ENCODE measurements around the gene GRIK1.
"Not testable (repeated sequence)": the region's sequence is repeated elsewhere in the genome, so short reads cannot be mapped to it uniquely, and the experiment has no call there.

GRIK1 gene

DNA sequence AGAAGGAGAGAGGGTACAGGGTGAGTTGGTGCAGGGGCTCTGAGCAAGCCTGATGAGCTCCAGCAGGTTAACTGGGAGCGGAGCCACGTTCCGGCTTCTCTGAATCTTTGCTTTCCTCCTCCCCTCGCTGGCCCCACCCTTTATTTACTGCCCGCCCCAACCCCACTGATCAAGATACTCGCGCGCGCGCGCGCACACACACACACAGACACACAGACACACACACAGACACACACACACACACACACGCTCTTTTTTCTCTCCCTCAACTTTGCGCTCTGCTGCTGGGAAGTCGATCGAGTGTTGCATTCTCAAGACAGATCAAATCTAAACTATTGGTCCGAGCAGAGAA, at the start of gene GRIK1:
Gene GRIK1 (minus strand): TSS at position 73 of the 352 bp plus-strand sequence.
- DNase-seq (ENCODE audit: low read depth in 2 of 2, low spot score in 1 of 2): no peak

DNA sequence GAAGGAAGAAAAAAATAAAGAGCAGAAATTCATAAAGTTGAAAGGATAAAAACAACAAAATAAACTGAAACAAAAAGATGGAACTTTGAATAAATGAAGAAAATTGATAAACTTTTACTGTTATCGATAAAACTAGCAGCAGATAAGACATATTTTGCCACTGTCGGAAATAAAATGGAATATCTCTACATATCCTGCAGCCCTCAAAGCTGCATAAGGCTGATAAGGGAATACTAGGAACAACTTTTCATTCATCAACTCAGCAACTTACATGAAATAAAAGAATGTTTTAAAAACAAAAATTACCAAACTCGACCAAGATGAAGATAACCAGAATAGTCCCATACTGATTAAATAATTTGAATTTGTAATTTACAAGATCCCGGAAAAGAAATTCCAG, 48.0 kb upstream of the GRIK1 start:
- no peak for DNase-seq (ENCODE audit: low read depth in 2 of 2, low spot score in 1 of 2)

DNA sequence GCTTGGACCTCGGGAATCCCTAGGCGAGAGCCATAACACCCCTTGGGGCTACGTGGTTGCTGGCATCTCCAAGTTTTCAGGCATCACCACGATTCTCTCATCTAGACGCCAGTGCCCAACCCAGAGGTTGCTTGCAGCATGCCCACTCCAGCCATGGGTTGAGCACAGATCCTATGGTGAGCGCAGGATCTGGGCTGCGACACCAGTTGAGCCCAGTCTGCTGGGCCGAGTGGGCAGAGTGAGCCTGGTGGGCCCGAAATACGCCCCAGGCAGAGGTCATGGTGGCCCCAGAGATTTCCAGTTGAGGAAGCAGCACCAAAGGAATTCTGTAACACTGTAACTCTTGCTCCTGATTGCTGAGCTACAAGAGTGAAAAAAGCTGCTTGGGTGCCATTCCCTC, 46.1 kb upstream of the GRIK1 start:
- no peak for DNase-seq (ENCODE audit: low read depth in 2 of 2, low spot score in 1 of 2)

DNA sequence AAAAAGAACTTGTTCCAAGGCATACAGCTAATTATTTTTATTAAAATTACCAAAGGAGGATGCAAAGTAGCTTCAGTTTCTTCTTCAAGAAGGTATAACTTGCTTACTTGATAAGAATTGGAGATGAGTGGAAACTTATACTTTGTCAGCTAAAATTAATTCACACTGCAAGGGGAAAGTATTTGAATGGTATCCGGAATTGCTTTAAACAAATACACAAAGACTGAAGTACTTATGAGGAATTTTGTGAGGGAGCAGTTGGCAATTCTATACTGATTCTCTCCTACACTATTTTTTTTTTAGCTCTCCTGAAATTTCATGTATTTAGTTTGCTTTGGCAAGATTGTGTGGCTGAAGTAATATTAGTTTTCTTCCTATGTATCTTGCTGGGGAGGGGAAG, 39.2 kb upstream of the GRIK1 start:
- DNase-seq (ENCODE audit: low read depth in 2 of 2, low spot score in 1 of 2): no peak

DNA sequence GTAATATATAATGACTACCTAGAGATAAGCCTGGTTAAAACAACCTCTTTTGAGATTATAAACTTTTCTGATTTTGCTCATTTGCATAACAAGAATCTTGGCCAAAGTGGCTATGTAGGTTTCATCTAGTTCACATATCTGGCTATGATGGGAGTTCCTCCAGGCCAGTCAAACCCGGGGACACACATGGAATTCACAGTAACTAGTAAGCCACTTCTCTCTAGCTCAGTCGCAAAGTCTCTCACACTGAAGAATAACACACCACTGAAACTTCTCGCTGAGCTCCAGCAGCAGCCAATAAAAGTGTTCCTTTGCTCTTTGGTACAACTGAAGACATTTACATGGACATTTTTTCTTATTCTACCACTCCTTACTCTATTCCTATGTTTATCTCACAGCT, 36.0 kb upstream of the GRIK1 start:
- DNase-seq (ENCODE audit: low read depth in 2 of 2, low spot score in 1 of 2): no peak

DNA sequence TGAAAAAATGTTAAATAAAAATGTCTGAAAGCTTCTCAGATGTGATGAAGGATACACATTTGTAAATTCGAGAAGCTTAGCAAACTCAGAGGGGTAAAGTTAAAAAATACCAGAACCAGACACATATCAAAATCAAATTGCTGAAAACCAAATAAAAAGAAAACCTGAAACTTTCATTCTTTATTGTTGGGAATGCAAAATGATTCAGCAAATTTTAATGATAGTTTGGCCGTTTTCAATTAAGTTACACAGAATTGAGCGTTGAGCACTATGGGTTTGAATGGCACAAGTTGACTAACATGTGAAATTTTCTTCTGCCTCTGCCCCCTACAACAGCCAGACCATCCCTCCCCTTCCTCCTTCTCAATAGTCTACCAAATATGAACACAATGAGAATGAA, 33.5 kb upstream of the GRIK1 start:
- DNase-seq (ENCODE audit: low read depth in 2 of 2, low spot score in 1 of 2): no peak

DNA sequence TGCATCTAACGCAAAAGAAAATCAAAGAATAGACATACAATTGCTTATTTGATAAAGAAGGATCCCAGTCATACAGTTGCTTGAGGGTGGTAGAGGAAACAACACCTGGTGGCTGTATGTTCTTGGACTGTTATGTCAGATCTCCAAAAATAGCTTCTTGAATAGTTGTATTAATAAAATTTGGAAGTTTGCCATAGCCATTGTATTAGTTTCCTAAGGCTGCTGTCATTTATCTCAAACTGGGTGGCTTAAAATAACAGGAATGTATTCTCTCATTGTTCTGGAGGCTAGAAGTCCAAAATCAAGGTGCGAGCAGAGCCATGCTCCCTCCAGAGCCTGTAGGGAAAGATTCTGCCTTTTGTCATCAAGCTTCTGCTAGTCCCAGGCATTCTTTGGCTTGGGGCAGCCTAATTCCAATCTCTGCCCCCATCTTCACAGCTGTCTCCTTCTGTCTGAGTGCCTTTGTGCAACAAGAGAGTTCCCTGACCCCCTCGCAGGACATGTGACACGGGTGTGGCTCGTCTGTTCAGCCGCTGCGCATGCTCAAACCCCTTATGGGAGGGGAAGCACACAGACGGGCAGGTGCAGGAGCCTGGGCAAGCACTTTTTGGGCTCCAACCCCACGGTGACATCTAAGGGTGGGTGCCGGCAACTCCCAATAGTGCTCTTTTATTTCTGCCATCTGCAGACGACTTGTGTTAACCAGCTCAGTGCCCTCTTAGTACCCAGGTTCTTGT, 21.7 kb upstream of the GRIK1 start:
- no peak for DNase-seq (ENCODE audit: low read depth in 2 of 2, low spot score in 1 of 2)

DNA sequence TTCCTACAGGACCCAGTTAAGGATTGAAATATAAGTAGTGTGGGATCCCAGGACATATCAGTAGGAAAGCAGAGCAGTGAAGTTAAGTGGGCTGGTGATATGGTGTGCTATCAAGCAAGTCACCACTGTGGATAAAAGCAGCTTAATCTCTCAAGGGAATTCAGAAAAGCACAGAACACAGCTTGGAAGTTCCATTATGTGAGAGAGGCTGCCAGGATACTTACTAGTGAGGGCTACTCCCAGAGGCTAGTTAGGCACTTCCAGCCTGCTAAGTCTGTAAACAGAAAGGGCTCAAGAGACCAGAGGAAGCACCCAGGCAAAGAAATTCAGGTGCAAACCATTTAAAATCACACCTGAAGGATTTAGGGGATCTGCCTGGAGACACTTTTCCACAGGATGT, 18.8 kb upstream of the GRIK1 start:
- DNase-seq (ENCODE audit: low read depth in 2 of 2, low spot score in 1 of 2): no peak

DNA sequence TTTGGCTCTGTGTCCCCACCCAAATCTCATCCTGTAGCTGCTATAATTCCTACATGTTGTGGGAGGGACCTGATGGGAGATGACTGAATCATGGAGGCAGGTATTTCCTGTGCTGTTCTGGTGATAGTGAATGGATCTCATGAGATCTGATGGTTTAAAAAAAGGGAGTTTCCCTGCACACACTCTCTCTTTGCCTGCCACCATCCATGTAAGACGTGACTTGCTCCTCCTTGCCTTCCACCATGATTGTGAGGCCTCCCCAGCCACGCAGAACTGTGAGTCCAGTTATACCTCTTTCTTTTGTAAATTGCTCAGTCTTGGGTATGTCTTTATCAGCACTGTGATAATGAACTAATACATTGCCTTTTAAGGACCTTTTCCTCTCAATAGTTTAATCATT, 18.2 kb upstream of the GRIK1 start:
- not testable (repeated sequence) for DNase-seq (ENCODE audit: low read depth in 2 of 2, low spot score in 1 of 2)

DNA sequence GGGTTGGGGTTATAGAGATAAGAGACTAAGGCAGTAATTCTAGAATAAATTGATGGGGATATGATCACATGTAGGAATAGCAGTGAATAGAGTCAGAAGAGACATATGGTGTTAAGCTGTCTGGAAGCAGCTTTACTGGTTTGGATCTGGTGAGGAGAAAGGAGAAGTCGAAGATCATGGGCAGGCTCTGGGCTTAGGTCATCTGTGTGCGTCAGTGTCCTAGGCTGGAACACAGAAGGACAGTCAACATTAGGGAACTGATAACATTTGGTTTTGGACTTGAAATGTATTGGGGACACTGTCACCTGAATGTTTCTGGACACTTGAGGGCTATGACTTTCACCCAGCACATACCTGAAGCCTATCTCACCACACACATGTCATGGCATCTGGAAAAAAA, 13.9 kb upstream of the GRIK1 start:
- DNase-seq (ENCODE audit: low read depth in 2 of 2, low spot score in 1 of 2): no peak

DNA sequence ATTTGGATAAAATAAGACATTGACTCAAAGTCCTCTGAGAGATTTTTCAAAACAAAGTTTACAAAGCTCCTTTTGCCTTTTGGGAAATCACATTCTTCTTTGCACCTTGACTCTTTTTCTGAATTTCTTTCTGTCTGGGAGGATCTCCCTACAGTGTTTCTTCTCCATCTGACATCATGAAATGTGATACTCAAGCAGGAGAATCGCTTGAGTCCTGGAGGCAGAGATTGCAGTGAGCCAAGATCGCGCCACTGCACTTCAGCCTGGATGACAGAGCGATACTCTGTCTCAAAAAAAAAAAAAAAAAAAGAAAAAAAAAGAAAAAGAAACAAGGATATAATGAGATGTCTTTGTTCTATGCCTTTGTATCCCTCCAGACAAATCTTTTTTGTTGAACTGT, 13.3 kb upstream of the GRIK1 start:
- no peak for DNase-seq (ENCODE audit: low read depth in 2 of 2, low spot score in 1 of 2)

DNA sequence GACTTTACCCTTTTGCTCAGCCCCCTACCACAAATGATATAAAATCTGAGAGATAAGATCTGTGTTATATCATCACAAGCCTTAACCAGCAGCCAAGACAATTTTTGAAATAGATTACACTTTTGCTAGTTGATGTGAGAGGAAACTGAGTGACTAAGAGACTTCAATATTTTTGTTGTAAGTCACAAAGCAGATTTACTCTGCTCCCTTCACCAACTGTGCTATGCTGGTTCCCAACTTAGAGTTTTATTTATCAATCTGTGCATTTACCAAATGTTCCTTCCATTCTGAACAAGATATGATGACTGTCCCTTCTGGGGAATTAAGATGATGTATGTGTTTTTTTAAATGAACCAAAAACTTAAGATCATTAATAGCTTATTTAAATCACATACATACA, 12.1 kb upstream of the GRIK1 start:
- no peak for DNase-seq (ENCODE audit: low read depth in 2 of 2, low spot score in 1 of 2)

DNA sequence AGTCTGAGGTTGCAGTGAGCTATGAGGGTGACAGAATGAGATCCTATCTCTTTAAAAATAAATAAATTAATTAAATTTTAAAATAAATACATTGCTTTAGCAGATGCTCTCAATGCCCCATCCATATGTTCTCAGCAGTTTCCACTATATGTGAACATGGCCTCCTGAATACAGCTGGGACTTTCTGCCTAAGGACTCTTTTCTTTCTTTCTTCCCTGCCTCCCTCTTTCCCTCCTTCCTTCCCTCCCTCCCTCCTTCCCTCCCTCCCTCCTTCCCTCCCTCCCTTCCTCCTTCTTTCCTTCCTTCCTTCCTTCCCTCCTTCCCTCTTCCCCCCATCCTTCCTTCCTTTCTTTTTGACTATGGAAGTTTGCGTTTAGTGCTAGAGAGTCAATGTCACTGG, 10.2 kb upstream of the GRIK1 start:
- no peak for DNase-seq (ENCODE audit: low read depth in 2 of 2, low spot score in 1 of 2)

DNA sequence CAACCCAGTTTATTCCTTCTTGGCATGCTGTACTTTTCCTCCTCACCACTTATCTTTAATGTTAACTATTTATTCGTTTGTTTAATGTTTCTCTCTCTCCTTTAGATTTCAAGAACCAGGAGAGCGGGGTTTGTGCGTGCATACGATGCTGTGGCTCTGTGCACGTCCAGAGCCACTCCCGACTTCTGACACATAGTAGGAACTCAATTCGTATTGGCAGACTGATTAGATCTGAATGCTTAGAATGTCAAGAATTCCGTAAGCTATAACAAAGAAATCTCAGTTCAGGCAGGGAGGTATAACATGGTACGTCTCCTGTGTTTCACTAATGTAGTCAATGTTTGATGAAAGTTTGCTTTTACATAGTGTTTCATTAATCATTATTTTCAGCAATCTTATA, 7.3 kb upstream of the GRIK1 start:
- no peak for DNase-seq (ENCODE audit: low read depth in 2 of 2, low spot score in 1 of 2)

DNA sequence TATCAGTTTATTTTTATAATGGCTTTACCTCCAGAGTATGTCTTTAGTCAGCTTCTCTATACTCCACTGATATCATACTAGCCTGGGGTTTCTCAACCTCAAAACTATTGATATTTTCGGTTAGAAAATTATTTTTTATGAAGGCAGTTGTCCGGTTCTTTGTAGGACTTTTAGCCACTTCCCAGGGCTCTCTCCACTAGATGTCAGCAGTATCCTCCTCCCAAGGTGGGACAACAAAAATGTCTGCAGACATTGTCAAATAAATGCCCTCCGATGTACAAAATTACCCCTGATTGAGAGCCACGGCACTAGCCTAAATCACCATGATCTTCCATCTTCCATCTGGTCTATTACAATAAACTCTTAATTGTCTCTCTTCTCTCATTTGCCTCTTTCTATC, 4.1 kb upstream of the GRIK1 start:
- DNase-seq (ENCODE audit: low read depth in 2 of 2, low spot score in 1 of 2): no peak

DNA sequence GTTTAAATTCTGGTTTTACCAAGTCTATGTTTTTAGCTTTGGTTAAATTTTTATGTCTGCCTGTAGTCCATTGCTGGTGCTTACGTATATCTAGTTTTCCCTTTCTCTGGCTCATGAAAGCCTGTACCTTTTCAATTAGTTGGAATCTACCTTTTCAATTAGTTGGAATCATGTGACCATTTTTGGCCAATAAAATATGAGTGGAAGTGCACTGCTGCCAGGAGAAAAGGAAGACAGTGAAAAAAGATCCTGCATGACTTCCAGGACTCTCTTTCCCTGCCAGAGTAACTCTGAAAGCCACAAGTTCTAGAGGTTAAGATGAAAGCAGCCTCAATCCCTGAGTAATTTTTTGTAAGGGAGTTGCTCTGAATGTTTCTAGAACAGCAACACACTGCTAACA, 2.2 kb upstream of the GRIK1 start:
- no peak for DNase-seq (ENCODE audit: low read depth in 2 of 2, low spot score in 1 of 2)

DNA sequence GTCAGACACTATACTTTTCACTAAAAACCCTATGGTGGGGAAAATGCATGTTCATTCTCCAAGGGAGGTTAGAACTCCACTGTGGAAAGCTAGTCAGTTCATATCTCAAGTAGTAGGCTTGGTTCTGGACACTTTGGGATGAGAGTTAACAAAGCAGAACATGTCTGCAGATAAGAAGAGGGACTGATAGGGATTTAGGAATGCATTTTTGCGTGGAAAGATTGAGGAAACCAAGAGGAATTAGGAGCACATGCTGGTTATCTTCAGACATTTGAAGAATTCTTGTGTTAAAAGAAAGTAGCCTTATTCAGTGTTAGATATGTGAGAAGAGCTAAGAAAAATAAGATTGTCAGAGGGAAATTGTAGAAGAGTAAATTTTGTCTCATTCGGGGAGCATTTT, 1.2 kb upstream of the GRIK1 start:
- no peak for DNase-seq (ENCODE audit: low read depth in 2 of 2, low spot score in 1 of 2)

DNA sequence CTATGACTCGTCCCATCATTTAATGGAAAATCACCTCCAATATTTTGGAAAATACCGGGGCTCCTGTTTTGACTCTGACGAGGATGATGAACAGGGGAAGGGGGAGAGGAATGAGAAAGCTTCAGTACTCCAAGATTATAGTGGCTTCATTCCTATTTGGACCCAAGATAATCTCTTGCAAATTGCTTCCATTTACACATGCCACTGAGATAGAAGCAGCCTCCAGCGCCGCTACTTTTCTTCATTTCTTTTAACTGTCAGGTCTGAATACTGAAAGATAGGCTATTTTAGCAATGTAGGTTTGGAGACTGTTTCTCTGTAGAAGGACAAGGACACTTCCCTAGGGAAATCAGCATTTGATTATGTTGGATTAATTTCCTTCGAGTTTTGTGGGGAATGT, 565 bp upstream of the GRIK1 start:
- no peak for DNase-seq (ENCODE audit: low read depth in 2 of 2, low spot score in 1 of 2)

DNA sequence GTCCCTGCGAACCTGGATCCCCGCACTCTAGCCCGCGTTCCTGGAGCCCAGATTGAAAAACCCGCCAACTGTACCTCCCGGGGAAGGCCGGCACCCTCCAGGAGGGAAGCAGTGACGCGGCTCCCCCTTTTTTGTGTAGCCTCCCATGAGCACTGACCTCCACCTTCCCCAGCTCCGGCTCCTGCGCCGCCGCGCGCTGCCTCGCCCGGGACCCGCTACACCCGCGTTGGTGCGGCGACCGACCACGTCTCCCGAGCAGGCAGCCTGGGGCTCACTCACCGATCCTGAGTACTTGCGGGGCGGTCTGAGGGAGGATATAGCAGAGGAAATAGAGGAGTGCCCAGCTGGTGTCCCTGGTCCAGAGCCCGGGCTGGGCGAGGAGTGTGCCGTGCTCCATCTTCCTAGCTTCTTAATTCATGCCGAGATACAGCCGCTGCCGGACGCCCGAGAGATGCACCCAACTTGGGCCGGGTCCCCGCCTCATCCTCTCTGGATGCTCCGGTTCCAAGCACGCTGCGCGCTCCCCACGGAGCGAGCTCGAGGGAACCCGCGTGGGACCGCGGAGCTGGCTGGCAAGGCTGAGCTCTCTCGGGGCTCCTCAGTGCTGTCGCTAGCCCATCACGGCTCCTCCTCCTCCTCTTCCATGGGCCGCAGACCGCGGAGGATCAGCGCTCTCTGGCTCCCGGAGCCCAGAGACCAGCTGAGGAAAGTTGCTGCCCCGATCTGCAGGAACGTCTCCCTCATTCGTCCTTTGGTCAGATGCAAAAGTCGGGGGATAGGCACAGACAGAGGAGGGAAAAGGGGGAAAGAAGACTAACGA, 482 bp downstream of the GRIK1 start:
- no peak for DNase-seq (ENCODE audit: low read depth in 2 of 2, low spot score in 1 of 2)

DNA sequence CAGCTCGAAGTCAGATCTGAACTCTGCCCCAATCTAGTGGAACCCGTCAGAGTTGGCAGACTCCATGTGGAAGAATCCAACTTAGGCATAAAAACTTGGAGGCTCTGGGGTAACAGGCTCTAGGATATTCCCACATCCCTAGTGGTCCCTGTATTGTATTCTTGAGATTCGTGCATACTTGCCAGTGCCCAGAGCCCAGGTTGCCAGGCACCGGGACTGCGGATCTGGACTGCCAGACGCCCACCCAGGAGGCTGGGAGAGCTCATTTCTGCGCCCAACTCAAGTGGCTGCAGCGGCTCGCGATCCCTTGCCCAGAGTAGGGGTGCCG, 1.1 kb downstream of the GRIK1 start:
- no peak for DNase-seq (ENCODE audit: low read depth in 2 of 2, low spot score in 1 of 2)

DNA sequence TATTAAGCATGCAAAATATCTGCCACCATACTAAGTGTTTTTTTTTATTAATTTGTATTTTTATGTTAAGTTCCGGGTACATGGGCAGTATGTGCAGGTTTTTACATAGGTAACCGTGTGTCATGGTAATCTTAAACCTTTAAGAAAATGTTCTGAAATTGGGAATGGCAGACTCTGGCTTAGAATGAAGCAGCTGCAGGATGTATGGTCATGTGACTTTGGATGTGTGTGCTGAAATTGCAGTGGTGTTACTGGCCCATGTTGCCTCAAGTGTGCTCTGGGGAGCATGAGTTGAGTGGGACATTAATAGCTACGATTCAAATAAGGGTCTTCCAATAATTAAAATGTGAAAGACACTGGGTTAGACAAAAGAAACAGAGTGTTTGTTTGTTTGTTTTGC, 6.7 kb downstream of the GRIK1 start:
- DNase-seq (ENCODE audit: low read depth in 2 of 2, low spot score in 1 of 2): no peak

DNA sequence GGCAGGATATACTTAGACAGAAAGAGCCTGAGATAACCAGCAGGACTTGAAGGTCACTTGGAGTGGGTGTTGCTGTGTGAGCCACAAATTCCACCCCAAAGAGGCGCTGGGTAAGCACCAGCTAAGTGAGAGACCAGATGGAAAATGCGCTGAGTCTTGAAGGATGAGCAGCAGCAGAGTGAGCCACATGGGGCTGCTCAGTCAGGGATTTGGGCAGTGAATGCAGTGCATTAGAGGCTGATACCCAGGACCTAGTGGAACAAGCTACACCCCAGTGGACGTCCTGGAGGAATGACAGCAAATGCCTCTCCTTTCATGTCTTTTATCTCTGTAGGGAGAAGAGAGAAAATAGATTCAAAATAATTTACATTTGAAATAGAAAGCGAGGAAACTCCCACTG, 11.3 kb downstream of the GRIK1 start:
- no peak for DNase-seq (ENCODE audit: low read depth in 2 of 2, low spot score in 1 of 2)

DNA sequence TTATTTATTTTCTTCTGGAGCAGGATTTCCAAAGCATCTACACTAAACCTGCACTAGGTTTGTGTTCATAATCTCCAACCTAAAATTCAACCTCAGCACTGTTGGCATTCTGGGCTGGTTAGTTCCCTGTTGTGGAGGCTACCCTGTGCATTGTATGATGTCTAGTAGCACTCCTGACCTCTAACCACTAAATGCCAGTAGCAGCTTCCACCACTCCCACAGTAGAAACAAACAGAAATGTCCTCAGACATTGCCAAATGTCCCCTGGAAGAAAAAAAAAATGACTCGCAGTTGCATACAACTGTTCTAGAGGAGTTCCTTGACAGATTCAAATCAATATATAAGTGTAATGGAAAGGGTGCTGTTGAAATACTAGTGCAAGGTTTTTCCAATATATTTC, 18.9 kb downstream of the GRIK1 start:
- DNase-seq (ENCODE audit: low read depth in 2 of 2, low spot score in 1 of 2): no peak
